Stimulated activated CD4-positive, alpha-beta T cell treated with anti-CD3 and anti-CD28 coated beads, Interleukin-1b, Interleukin-23, amount 100 ng/mL, for 1 hour (primary cell): Measurements from ENCODE around the gene OCA2.

ENCODE experiments used
- DNase-seq, 2 donors: peaks; one replicate each; pipeline ENCODE4 v3.0.0-alpha.2; 2020; ENCODE audit warnings: low read depth in 2 of 2

Gene OCA2

DNA sequence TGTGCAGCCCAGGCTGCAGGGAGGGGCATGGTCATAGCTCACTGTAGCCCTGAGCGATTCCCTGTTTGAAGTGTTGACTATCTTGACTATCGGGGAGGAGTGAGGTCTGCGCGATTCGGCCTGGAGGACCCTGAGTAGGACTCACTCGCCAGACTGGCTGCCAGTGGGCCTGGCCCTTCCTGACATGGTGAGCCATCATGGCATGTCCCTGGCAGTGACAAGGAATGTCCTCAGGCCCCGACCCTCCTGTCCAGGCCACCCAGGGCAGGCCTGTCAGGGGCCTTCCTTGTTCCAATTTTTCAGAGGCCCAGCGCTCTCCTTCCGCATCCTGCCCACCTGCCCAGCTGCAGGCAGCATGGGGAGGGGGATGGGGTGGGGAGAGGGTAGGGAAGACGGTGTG, 5.2 kb upstream of the OCA2 start:
- DNase-seq = no peak

DNA sequence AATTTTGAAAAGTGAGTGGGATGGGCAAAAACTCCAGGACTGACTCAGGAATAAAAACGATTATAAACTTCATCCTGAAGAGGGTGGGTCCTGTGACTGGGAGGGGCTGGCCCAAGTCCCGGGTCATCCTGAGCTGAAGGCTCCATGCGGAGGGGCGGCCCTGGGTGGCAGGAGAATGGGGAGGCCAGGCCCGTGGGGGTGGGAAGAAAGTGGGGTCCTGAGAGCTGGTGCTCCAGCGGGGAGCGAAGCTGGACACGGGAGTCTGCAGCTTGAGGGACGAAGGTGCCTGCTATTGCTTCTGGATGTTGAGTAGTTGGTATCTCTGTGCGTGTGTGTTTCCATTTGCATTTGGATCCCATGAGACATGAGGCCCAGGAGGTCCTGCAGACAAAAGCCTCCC, 4.7 kb upstream of the OCA2 start:
- DNase-seq = no peak

GRCh38 chr15:28101983-28102441, 2.9 kb upstream of the OCA2 start:
- DNase-seq = no peak

GRCh38 chr15:28101201-28101600, 2.1 kb upstream of the OCA2 start:
- DNase-seq = no peak

GRCh38 chr15:28100516-28101195, 1.5 kb upstream of the OCA2 start:
- no peak for DNase-seq

- DNase-seq = no peak
These were observed 533 bp upstream of the OCA2 start for GRCh38 chr15:28099555-28100140.

DNA sequence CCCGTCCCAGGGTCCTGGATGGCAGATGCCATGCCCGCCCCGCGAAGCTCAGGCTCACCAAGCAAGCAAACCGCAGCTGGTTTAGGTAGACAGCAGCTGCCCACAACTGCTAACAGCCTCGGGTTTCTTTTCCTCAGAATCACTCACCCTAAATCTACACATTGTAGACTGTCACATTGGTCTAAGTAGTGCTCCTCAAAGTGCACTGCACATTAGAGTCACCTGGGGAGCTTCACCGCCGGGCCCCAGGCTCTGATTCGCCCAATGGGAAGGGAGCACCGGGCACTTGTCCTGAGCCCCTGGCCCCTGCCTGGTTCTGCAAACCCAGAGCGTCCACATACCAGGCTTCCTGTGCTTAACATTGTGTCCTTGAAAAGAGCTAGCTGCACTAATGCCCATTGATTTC, 752 bp downstream of the OCA2 start:
- DNase-seq = no peak

DNA sequence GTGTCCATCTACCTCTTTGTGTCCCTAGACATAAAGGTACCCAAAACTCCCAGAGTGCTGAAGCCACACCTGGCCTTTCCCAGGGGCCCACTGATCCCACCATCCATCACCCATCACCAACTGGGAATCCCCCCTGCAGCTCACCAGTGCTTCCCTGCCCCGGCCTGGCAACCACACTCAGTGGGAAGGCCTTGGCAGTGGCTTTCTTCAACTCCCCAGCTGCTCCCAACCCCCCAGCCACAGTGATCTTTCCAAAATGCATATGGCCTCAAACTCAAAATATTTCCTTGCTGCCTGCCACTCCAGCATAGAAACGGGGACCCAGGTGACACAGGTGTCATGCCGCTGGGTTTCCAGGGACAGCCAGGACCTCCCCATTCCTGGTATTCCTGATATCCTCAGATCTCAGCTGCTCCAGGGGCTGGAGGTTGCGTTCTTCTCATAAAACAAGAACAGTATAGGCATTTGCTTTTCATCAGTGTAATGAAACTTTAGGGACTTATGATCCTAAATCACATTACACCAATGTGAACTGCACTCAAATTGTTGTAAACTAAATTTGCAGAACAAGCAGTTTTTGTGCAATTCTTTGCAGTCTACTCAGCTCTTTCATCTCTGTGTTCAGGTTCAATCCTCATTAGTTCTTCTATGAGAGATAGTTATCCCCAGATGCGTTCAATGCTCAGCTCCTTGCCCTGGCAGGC, 1.3 kb downstream of the OCA2 start:
- DNase-seq = no peak

- no peak for DNase-seq
These were observed 2.3 kb downstream of the OCA2 start for GRCh38 chr15:28096670-28097431.

- no peak for DNase-seq
These were observed 2.8 kb downstream of the OCA2 start for GRCh38 chr15:28096411-28096669.

DNA sequence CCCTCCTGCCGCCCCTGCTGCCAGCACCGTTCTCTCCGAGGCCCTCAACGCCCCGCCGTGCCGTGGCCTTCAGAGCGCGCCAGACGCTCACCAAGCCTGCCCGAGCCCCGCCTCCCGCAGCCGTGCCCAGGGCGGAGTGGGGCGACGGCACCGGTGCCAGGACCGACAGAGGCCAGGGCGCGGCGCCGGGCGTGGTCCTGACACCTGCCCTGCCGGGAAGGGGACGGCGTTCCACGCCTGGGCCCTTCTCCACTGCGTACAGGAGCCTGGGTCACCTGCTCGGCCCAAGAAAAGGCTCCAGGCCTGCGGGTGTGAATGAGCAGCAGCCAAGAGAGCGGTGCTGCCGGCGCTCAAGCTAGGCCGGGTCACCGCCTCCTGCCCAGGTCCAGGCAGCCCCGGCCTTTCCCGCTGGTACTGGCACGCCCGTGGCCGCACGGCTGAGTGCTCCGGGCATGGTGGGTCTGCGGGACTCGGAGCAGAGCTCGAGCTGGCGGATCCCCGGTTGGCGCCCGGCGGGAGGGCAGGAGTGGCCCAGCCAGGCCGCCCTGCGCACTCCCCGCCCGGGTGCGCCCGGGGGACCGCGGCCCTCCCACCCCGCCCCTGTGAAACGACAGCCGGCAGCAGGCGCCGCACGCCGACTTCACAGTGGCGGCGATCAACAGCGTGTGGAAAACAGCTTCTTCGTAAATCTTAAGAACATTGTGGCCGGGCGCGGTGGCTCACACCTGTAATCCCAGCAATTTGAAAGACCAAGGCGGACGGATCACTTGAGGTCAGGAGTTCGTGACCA, 4.2 kb downstream of the OCA2 start:
- no peak for DNase-seq

- no peak for DNase-seq
These were observed 5.2 kb downstream of the OCA2 start for GRCh38 chr15:28093752-28094535.

GRCh38 chr15:28091313-28091712, 7.8 kb downstream of the OCA2 start:
- no peak for DNase-seq

DNA sequence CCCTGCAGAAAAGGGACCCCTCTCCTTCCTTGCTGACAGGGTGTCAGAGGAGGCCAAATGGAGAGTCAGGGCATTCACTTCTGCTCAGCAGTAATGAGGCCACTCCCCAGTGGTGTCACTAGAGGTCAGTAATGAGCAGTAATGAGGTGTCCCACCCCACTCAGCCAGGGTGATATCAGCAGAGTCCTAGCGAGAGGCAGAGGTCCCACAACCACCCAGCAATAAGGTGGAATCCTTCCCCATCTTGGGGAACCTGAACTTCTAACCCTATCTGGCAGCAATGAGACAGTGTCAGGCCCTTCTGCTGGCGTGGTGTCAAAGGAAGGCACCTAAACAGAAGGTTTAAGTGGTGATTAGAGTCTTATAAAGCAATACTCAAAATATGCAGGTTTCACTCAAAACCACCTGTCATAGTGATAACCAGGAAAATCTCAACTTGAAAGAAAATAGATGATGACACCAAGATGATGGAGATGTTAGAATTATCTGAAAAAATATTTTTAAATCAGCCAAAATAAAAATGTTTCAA, 12.9 kb downstream of the OCA2 start:
- DNase-seq = no peak

DNA sequence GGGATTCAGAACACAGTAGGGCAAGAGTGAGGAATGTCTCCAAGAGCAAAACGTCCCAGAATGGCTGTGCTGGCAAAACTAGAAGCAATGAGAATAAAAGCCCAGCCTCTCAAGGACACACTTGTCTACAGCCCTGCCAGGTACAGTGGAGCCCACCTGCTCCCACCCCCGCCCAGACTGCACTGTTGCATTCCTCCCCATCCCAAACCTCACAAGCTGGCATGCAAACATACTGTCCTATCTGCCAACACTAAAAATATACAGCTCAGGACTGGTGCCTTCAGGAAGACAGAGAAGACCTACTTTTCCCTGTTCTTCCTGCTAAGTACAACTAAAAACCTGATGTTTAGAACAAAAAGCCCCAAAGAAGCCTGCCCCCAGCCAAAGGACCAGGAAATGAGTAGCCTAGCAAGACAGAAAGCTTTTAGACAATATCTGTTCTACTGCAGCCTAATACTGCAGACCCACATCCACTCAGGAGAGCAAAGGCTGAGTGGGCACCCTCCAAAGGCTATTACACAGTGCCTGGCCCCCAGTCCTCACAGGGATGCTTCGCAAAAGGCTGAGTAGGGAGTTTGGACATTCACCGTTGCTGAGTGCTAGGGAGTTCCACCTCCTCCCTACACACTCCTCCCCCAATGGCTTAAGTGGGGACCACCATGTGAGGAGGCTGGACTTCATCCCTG, 13.5 kb downstream of the OCA2 start:
- DNase-seq = no peak

- no peak for DNase-seq
These were observed 14.6 kb downstream of the OCA2 start for GRCh38 chr15:28084547-28084946.

- no peak for DNase-seq
These were observed 16.0 kb downstream of the OCA2 start for GRCh38 chr15:28082891-28083684.

GRCh38 chr15:28081594-28081993, 17.5 kb downstream of the OCA2 start:
- DNase-seq = no peak

DNA sequence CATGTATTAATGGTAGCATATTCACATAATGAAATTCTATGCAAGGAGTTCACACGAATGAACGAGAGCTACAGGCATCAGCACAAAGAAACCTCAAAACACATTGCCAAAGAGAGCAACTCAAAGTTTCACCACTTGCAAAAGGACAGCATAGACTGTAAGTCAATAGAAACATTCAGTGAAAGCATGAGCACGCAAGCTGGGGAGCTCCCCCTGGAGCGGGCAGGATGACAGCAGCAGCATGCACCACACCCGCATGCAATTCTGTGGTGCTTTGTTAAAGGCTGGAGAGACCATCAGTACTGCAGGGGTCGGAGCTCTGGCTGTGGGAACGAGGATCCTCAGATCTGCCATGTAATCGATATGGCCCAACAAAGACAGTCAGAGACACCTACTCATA, 18.7 kb downstream of the OCA2 start:
- no peak for DNase-seq
